Liver (tissue), 3 donors: ENCODE data around the gene NLRC5.

Experiments
- GABPA ChIP-seq, 2 donors: IDR thresholded peaks in 1 of 2; conservative IDR thresholded peaks in 1 of 2; 2 replicates each; pipeline ENCODE4 v1.6.1; 2016; ENCODE audit warnings: antibody characterized with exemption in 2 of 2, mild to moderate bottlenecking in 1 of 2, moderate library complexity in 1 of 2
- RAD21 ChIP-seq, 2 donors: IDR thresholded peaks; 2 replicates each; pipeline ENCODE4 v1.6.1; 2016; ENCODE audit warnings: antibody characterized with exemption in 2 of 2, mild to moderate bottlenecking in 2 of 2
- RXRA ChIP-seq, 2 donors: IDR thresholded peaks; 2 replicates each; pipeline ENCODE4 v1.6.1; 2017 to 2018; ENCODE audit warnings: antibody characterized with exemption in 2 of 2, mild to moderate bottlenecking in 1 of 2
- TAF1 ChIP-seq: conservative IDR thresholded peaks from 2 replicates; pipeline ENCODE4 v1.6.1; 2016; ENCODE audit warnings: antibody characterized with exemption, mild to moderate bottlenecking
- YY1 ChIP-seq: IDR thresholded peaks from 2 replicates; pipeline ENCODE4 v1.6.1; 2016; ENCODE audit warnings: antibody characterized with exemption, mild to moderate bottlenecking
- TF ChIP-seq, protein P1 (sequence below): fragments of 150-350 bp; IDR thresholded peaks from 2 replicates; pipeline ENCODE4 v1.5.1; 2017; ENCODE audit warnings: improper control_type of control experiment, low read depth, low read length; ENCODE audit not compliant: missing input control
- TF ChIP-seq, protein P2 (sequence below): IDR thresholded peaks from 2 replicates; pipeline ENCODE4 v1.6.1; 2016; ENCODE audit warnings: antibody characterized with exemption
- donor health status: healthy.
- donor health status: healthy.

DNA sequence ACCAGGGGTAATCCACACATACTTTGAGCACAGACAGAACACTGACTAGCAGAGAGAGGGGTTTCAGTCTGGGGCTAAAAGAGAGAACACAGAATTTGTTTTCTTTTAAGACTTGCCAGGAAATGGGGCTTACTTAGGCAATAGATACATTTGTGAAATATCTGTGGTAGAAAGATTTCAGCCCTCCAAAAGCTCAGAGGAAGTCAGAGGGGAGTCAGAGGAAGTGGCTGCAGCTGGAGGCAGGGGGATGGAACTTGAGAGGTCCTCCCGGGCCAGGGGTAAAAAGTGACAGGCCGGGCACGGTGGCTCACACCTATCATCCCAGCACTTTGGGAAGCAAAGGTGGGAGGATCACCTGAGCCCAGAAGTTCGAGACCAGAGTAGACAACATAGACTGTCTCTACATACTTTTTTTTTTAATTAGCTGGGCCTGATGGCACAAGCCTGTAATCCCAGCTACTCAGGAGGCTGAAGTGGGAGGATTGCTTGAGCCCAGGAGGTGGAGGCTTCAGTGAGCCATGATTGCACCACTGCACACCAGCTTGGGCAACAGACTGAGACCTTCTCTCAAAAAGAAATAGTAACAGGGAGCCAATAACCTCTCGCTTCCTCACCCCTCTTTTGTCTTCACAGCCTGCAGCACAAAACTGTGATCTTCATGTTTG lies 49.9 kb downstream of the NLRC5 start:
- TF ChIP-seq GABPA (IDR thresholded peaks at IDR 0.05 in 1 of 2, conservative IDR thresholded peaks at IDR 0.05 in 1 of 2): no peak
- TF ChIP-seq, protein P1, sequence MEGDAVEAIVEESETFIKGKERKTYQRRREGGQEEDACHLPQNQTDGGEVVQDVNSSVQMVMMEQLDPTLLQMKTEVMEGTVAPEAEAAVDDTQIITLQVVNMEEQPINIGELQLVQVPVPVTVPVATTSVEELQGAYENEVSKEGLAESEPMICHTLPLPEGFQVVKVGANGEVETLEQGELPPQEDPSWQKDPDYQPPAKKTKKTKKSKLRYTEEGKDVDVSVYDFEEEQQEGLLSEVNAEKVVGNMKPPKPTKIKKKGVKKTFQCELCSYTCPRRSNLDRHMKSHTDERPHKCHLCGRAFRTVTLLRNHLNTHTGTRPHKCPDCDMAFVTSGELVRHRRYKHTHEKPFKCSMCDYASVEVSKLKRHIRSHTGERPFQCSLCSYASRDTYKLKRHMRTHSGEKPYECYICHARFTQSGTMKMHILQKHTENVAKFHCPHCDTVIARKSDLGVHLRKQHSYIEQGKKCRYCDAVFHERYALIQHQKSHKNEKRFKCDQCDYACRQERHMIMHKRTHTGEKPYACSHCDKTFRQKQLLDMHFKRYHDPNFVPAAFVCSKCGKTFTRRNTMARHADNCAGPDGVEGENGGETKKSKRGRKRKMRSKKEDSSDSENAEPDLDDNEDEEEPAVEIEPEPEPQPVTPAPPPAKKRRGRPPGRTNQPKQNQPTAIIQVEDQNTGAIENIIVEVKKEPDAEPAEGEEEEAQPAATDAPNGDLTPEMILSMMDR: no peak
- TF ChIP-seq RAD21 (IDR thresholded peaks at IDR 0.05): no peak
- TF ChIP-seq RXRA (IDR thresholded peaks at IDR 0.05): no peak
- TF ChIP-seq YY1: no peak
- no peak for TF ChIP-seq TAF1
- TF ChIP-seq, protein P2, sequence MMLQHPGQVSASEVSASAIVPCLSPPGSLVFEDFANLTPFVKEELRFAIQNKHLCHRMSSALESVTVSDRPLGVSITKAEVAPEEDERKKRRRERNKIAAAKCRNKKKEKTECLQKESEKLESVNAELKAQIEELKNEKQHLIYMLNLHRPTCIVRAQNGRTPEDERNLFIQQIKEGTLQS: no peak
